GM12878 (cell line): ENCODE measurements around the gene HMGCLL1. TPM values are rescaled to one million over a fixed set of nuclear protein-coding genes. Genes with fewer than 3 reads are reported as not detected.

ENCODE experiments used
- ATAC-seq: fragments of 200-7000 bp; cut with Tn5 transposase; 3 replicates; pipeline ENCODE4 v1.9.1; 2020; ENCODE audit warnings: mild to moderate bottlenecking, moderate library complexity
- BruUV-seq: library from RNA; stranded (reverse); fragments of 400-500 nt; replicated peaks from 2 replicates; lab custom pipeline; 2021; lab: Mats Ljungman, UMichigan
- CTCF ChIA-PET: fragments of 300-600 bp; sonication (Branson Sonifier 250); formaldehyde crosslinking; extraction: SDS; loops from one replicate; lab custom pipeline; 2021; ENCODE audit warnings: inconsistent platforms; lab: Yijun Ruan, JAX
- POLR2A ChIA-PET: fragments of 350-600 bp; formaldehyde crosslinking; extraction: SDS; loops from one replicate; lab custom pipeline; 2021; ENCODE audit warnings: inconsistent platforms; lab: Charles Lee
- RAD21 ChIA-PET: fragments of 300-600 bp; sonication (Branson Sonifier 250); formaldehyde crosslinking; loops from one replicate; lab custom pipeline; 2023; ENCODE audit warnings: antibody characterized with exemption; ENCODE audit not compliant: unreplicated experiment; lab: Charles Lee
- SMC1A ChIA-PET: fragments of 300-600 bp; sonication (Branson Sonifier 250); formaldehyde crosslinking; loops from one replicate; lab custom pipeline; 2023; ENCODE audit not compliant: unreplicated experiment, uncharacterized antibody; lab: Charles Lee
- DNase-seq: peaks from one replicate; pipeline ENCODE4 v3.0.0-alpha.2; 2011; ENCODE audit warnings: low read depth, low spot score
- FAIRE-seq: peaks from 3 replicates; lab custom pipeline; 2011; peaks lifted over from hg19 to GRCh38; lab: Jason Lieb, UNC
- H2AFZ ChIP-seq: 2 replicates; pipeline ENCODE4 v1.6.0; 2011; ENCODE audit warnings: low read depth, low read length, control low read depth; ENCODE audit not compliant: control insufficient read depth
- H3K27ac ChIP-seq: 2 replicates; pipeline ENCODE4 v1.5.1; 2011; ENCODE audit warnings: control low read depth; ENCODE audit not compliant: control insufficient read depth, insufficient read depth
- H3K27me3 ChIP-seq, 2 experiments: replicated peaks in 1 of 2; 2 replicates each; pipeline versions ENCODE4 v1.6.0 to v1.6.1; 2011; ENCODE audit warnings: low read length in 1 of 2; ENCODE audit not compliant: control insufficient read depth in 2 of 2, insufficient read depth in 2 of 2
- H3K36me3 ChIP-seq, 2 experiments: 2 replicates each; pipeline ENCODE4 v1.5.1; 2011; ENCODE audit warnings: low read length in 1 of 2; ENCODE audit not compliant: control insufficient read depth in 2 of 2, insufficient read depth in 2 of 2
- H3K4me1 ChIP-seq: 2 replicates; pipeline ENCODE4 v1.6.1; 2011; ENCODE audit warnings: mild to moderate bottlenecking, low read length, moderate library complexity, mixed read lengths; ENCODE audit not compliant: control insufficient read depth, insufficient read depth
- H3K4me2 ChIP-seq: 2 replicates; pipeline ENCODE4 v1.6.0; 2011; ENCODE audit warnings: control low read depth; ENCODE audit not compliant: control insufficient read depth, insufficient read depth
- H3K4me3 ChIP-seq: fragments of 200-600 bp; sonication (generic); 2 replicates; pipeline ENCODE4 v1.5.1; 2016
- H3K79me2 ChIP-seq: 2 replicates; pipeline ENCODE4 v1.6.0; 2011; ENCODE audit warnings: low read length; ENCODE audit not compliant: control insufficient read depth, insufficient read depth
- H3K9ac ChIP-seq: 2 replicates; pipeline ENCODE4 v1.8.0; 2011; ENCODE audit warnings: low read length, control low read depth, mixed read lengths; ENCODE audit not compliant: control insufficient read depth, insufficient read depth
- H3K9me3 ChIP-seq: replicated peaks from 3 replicates; pipeline ENCODE4 v1.5.1; 2011; ENCODE audit warnings: mild to moderate bottlenecking, low read length; ENCODE audit not compliant: control insufficient read depth, insufficient read depth
- H4K20me1 ChIP-seq: 2 replicates; pipeline ENCODE4 v1.6.0; 2011; ENCODE audit not compliant: control insufficient read depth, insufficient read depth
- BACH1 ChIP-seq: fragments of 450-650 bp; IDR thresholded peaks from 2 replicates; pipeline ENCODE4 v1.6.1; 2017; ENCODE audit warnings: mild to moderate bottlenecking, borderline replicate concordance
- BHLHE40 ChIP-seq, 2 experiments: fragments of 450-650 bp in 1 of 2; IDR thresholded peaks; 2 replicates each; pipeline ENCODE4 v1.6.1; 2011 to 2017; ENCODE audit warnings: low read depth in 2 of 2, borderline replicate concordance in 1 of 2, improper control_type of control experiment in 1 of 2, low read length in 1 of 2, mild to moderate bottlenecking in 1 of 2
- CBX3 ChIP-seq: fragments of 200-600 bp; sonication (generic); IDR thresholded peaks from 2 replicates; pipeline ENCODE4 v1.6.1; 2016; ENCODE audit warnings: low read depth, borderline replicate concordance
- EP300 ChIP-seq, 2 experiments: fragments of 150-350 bp in 1 of 2; IDR thresholded peaks; 2 replicates each; pipeline ENCODE4 v1.6.1; 2011 to 2012; ENCODE audit warnings: low read depth in 2 of 2, low read length in 2 of 2, borderline replicate concordance in 1 of 2, improper control_type of control experiment in 1 of 2, inconsistent platforms in 1 of 2; ENCODE audit not compliant: control insufficient read depth in 1 of 2
- FOXK2 ChIP-seq: fragments of 450-650 bp; IDR thresholded peaks from 2 replicates; pipeline ENCODE4 v1.6.1; 2017; ENCODE audit warnings: mild to moderate bottlenecking, moderate library complexity
- FOXM1 ChIP-seq: IDR thresholded peaks from 2 replicates; pipeline ENCODE4 v1.6.1; 2012; ENCODE audit warnings: low read depth, mild to moderate bottlenecking, inconsistent platforms, low read length, moderate library complexity
- GABPA ChIP-seq: IDR thresholded peaks from 2 replicates; pipeline ENCODE4 v1.6.1; 2014; ENCODE audit warnings: antibody characterized with exemption, low read depth, mild to moderate bottlenecking, inconsistent platforms
- MYC ChIP-seq: IDR thresholded peaks from 2 replicates; pipeline ENCODE4 v1.6.1; 2011; ENCODE audit warnings: mild to moderate bottlenecking, low read length, moderate library complexity, inconsistent platforms; ENCODE audit not compliant: insufficient read depth, insufficient replicate concordance, insufficient read length, severe bottlenecking
- NR2C1 ChIP-seq: fragments of 450-650 bp; IDR thresholded peaks from 2 replicates; pipeline ENCODE4 v1.6.1; 2017; ENCODE audit warnings: antibody characterized with exemption, mild to moderate bottlenecking, moderate library complexity
- NR2C2 ChIP-seq: IDR thresholded peaks from 2 replicates; pipeline ENCODE4 v1.6.1; 2011; ENCODE audit warnings: borderline replicate concordance, low read depth; ENCODE audit not compliant: control insufficient read depth, insufficient read length
- NR2F1 ChIP-seq: fragments of 450-650 bp; conservative IDR thresholded peaks from 2 replicates; pipeline ENCODE4 v1.6.1; 2017; ENCODE audit warnings: mild to moderate bottlenecking
- SREBF2 ChIP-seq: IDR thresholded peaks from 2 replicates; pipeline ENCODE4 v1.6.1; 2012; ENCODE audit warnings: mild to moderate bottlenecking, low read length
- SUZ12 ChIP-seq: fragments of 200-600 bp; sonication (generic); IDR thresholded peaks from one replicate; pipeline ENCODE4 v1.6.1; 2018; ENCODE audit warnings: antibody characterized with exemption, mild to moderate bottlenecking; ENCODE audit not compliant: unreplicated experiment
- TAF1 ChIP-seq: IDR thresholded peaks from 2 replicates; pipeline ENCODE4 v1.6.1; 2011; ENCODE audit warnings: mild to moderate bottlenecking, low read depth, low read length, borderline replicate concordance
- TARDBP ChIP-seq: IDR thresholded peaks from 2 replicates; pipeline ENCODE4 v1.6.1; 2016; ENCODE audit warnings: borderline replicate concordance
- WGBS: methylation state at CpG from one replicate; pipeline ENCODE4 v1.1.6; 2016; ENCODE audit warnings: low lambda C conversion rate; ENCODE audit not compliant: insufficient replicate concordance, insufficient coverage; ENCODE audit errors: missing lambda C conversion rate; 5-methylcytosine and 5-hydroxymethylcytosine counted together
- in situ Hi-C: fragments of 300-500 bp; cut with MboI; formaldehyde crosslinking; loops from 9 replicates; pipeline ENCODE4 v1.14.3; 2018; ENCODE audit warnings: mixed read lengths
- intact Hi-C: fragments of 100-400 bp; cut with micrococcal nuclease; formaldehyde crosslinking; loops from one replicate; pipeline ENCODE4 v1.14.2; 2022; ENCODE audit not compliant: unreplicated experiment
- polyA plus RNA-seq, 11 experiments: library from polyadenylated mRNA; depleted of rRNA in 4 of 11; unstranded in 6 of 11; stranded (reverse) in 5 of 11; fragments of >200 nt; fragmentation: Nextera tagmentation in 4 of 11; fragmentation: Illumina TruSeq in 1 of 11; extraction: Ambion mirVana in 4 of 11; extraction: Trizol in 1 of 11; gene quantifications; 1 replicate in 1 of 11; 2 replicates in 10 of 11; pipeline versions ENCODE4 v1.2.1 to v1.2.3, GENCODE V29; 2011 to 2016; ENCODE audit warnings: inconsistent platforms in 2 of 11, missing spikeins in 2 of 11, low read depth in 1 of 11
- total RNA-seq, 4 experiments: library from RNA; depleted of rRNA in 3 of 4; stranded (reverse); fragments of >200 nt in 3 of 4; fragmentation: Illumina TruSeq in 1 of 4; extraction: Trizol in 1 of 4; gene quantifications; 2 replicates each; pipeline versions ENCODE4 v1.2.1 to v1.2.3, GENCODE V29; 2013 to 2021
- TF ChIP-seq, protein P1 (sequence below): fragments of 450-650 bp; IDR thresholded peaks from 2 replicates; pipeline ENCODE4 v1.6.1; 2016; ENCODE audit warnings: mild to moderate bottlenecking
- TF ChIP-seq, protein P2 (sequence below): fragments of 450-650 bp; formaldehyde crosslinking; IDR thresholded peaks from 2 replicates; pipeline ENCODE4 v1.5.0; 2022; ENCODE audit warnings: mild to moderate bottlenecking, missing genetic modification characterization

The HMGCLL1 gene
- total and polyA plus RNA-seq, 10 of the 15 experiments (the other 5 are each of a cell fraction or from before 2014, with no cell fraction given), result not detected

GRCh38 chr6:55496201-55496600 lies 82.8 kb downstream of the HMGCLL1 start:
- intact Hi-C loops (no loop called here), in situ Hi-C loops (no loop called here)
- no TSS peak for BruUV-seq
- H3K79me2 ChIP-seq, result no peaks in the 10 kb centered on the region
- no peak overlapping the region for H3K4me3 ChIP-seq
- no peak overlapping the region for H3K27ac ChIP-seq
- POLR2A ChIA-PET, result no interaction called here
- no peak overlapping the region for H2AFZ ChIP-seq
- FAIRE-seq, result no peak
- no peaks in the 10 kb centered on the region for H3K9me3 ChIP-seq
- no peak for ATAC-seq
- H4K20me1 ChIP-seq, result no peaks in the 10 kb centered on the region; the same call in 1 of the 2 replicates
- SMC1A ChIA-PET, result no interaction called here
- no peaks in the 10 kb centered on the region for H3K27me3 ChIP-seq
- no peak for TF ChIP-seq SUZ12
- no peak for TF ChIP-seq NR2F1
- TF ChIP-seq, protein P1, sequence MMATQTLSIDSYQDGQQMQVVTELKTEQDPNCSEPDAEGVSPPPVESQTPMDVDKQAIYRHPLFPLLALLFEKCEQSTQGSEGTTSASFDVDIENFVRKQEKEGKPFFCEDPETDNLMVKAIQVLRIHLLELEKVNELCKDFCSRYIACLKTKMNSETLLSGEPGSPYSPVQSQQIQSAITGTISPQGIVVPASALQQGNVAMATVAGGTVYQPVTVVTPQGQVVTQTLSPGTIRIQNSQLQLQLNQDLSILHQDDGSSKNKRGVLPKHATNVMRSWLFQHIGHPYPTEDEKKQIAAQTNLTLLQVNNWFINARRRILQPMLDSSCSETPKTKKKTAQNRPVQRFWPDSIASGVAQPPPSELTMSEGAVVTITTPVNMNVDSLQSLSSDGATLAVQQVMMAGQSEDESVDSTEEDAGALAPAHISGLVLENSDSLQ, result no peak
- TF ChIP-seq SREBF2, result no peak
- TF ChIP-seq TARDBP, result no peak
- TF ChIP-seq MYC, result no peak
- no peak for TF ChIP-seq FOXK2
- TF ChIP-seq, protein P2, sequence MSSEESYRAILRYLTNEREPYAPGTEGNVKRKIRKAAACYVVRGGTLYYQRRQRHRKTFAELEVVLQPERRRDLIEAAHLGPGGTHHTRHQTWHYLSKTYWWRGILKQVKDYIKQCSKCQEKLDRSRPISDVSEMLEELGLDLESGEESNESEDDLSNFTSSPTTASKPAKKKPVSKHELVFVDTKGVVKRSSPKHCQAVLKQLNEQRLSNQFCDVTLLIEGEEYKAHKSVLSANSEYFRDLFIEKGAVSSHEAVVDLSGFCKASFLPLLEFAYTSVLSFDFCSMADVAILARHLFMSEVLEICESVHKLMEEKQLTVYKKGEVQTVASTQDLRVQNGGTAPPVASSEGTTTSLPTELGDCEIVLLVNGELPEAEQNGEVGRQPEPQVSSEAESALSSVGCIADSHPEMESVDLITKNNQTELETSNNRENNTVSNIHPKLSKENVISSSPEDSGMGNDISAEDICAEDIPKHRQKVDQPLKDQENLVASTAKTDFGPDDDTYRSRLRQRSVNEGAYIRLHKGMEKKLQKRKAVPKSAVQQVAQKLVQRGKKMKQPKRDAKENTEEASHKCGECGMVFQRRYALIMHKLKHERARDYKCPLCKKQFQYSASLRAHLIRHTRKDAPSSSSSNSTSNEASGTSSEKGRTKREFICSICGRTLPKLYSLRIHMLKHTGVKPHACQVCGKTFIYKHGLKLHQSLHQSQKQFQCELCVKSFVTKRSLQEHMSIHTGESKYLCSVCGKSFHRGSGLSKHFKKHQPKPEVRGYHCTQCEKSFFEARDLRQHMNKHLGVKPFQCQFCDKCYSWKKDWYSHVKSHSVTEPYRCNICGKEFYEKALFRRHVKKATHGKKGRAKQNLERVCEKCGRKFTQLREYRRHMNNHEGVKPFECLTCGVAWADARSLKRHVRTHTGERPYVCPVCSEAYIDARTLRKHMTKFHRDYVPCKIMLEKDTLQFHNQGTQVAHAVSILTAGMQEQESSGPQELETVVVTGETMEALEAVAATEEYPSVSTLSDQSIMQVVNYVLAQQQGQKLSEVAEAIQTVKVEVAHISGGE (CRISPR knock-in tag), result no peak
- TF ChIP-seq EP300 (IDR thresholded peaks at IDR 0.05; ENCODE audit: borderline replicate concordance in 1 of 2, control insufficient read depth in 1 of 2, low read depth in 2 of 2, low read length in 2 of 2), result no peak
- TF ChIP-seq TAF1, result no peak
- TF ChIP-seq GABPA, result no peak
- TF ChIP-seq FOXM1, result no peak
- no peak for TF ChIP-seq CBX3
- TF ChIP-seq NR2C1, result no peak
- no peak for TF ChIP-seq BHLHE40 (IDR thresholded peaks at IDR 0.05; ENCODE audit: borderline replicate concordance in 1 of 2, low read depth in 2 of 2, low read length in 1 of 2)
- TF ChIP-seq NR2C2, result no peak
- no peak for TF ChIP-seq BACH1
- H3K9ac ChIP-seq, result no peak overlapping the region
- RAD21 ChIA-PET, result no interaction called here
- H3K36me3 ChIP-seq, result no peaks in the 10 kb centered on the region
- 0% methylated on average over 1 of the region's 1 CpG for WGBS
- CTCF ChIA-PET, result interaction anchor here (1.4 kb wide), 1 partner anchor 9 kb away, joined by 3 read pairs; no protein-coding TSS in a partner anchor
- no peak for DNase-seq
- no peaks in the 10 kb centered on the region for H3K4me1 ChIP-seq
- H3K4me2 ChIP-seq, result no peak overlapping the region
